DND-41 (cell line): ENCODE data around the gene BTBD10.
A peak's percentile ranks its signal among the peaks of the same experiment; 100 is the strongest.

Source experiments
- ATAC-seq: fragments of 200-7000 bp; cut with Tn5 transposase; 3 replicates; pipeline ENCODE4 v1.9.1; 2021; ENCODE audit warnings: low read depth; ENCODE audit not compliant: insufficient read depth
- DNase-seq: peaks from one replicate; pipeline ENCODE4 v3.0.0-alpha.2; 2020
- H2AFZ ChIP-seq: 2 replicates; pipeline ENCODE4 v1.6.0; 2012; ENCODE audit warnings: low read depth, low read length
- H3K27ac ChIP-seq: 2 replicates; pipeline ENCODE4 v1.5.1; 2012; ENCODE audit warnings: low read length, inconsistent platforms
- H3K27me3 ChIP-seq: fragments of 200-600 bp; sonication (generic); 2 replicates; pipeline ENCODE4 v1.6.0; 2012; ENCODE audit warnings: low read length, mild to moderate bottlenecking, inconsistent platforms; ENCODE audit not compliant: insufficient read depth, poor library complexity
- H3K36me3 ChIP-seq: 2 replicates; pipeline ENCODE4 v1.5.1; 2012; ENCODE audit warnings: low read length, inconsistent platforms; ENCODE audit not compliant: insufficient read depth
- H3K4me1 ChIP-seq: 2 replicates; pipeline ENCODE4 v1.5.1; 2012; ENCODE audit warnings: mild to moderate bottlenecking, low read length; ENCODE audit not compliant: insufficient read depth
- H3K4me2 ChIP-seq: 2 replicates; pipeline ENCODE4 v1.6.0; 2012; ENCODE audit warnings: mild to moderate bottlenecking, moderate library complexity, low read length, inconsistent platforms; ENCODE audit not compliant: insufficient read depth
- H3K4me3 ChIP-seq, 2 experiments: fragments of 200-600 bp in 1 of 2; shearing (Covaris generic) in 1 of 2; 2 replicates each; pipeline ENCODE4 v1.5.1; 2012 to 2016; ENCODE audit warnings: inconsistent platforms in 2 of 2, low read length in 2 of 2, mild to moderate bottlenecking in 2 of 2, low read depth in 1 of 2, moderate library complexity in 1 of 2
- H3K79me2 ChIP-seq: 2 replicates; pipeline ENCODE4 v1.6.0; 2012; ENCODE audit warnings: low read length, inconsistent platforms; ENCODE audit not compliant: insufficient read depth
- H3K9ac ChIP-seq: 2 replicates; pipeline ENCODE4 v1.6.0; 2012; ENCODE audit warnings: low read depth, mild to moderate bottlenecking, inconsistent platforms, low read length, moderate library complexity
- H3K9me3 ChIP-seq: 2 replicates; pipeline ENCODE4 v1.5.1; 2012; ENCODE audit warnings: low read length, moderate library complexity, mild to moderate bottlenecking, inconsistent platforms; ENCODE audit not compliant: insufficient read depth, severe bottlenecking
- H4K20me1 ChIP-seq: 2 replicates; pipeline ENCODE4 v1.6.0; 2012; ENCODE audit warnings: low read length; ENCODE audit not compliant: insufficient read depth
- CTCF ChIP-seq: IDR thresholded peaks from 2 replicates; pipeline ENCODE4 v1.5.1; 2012; ENCODE audit warnings: borderline replicate concordance, low read length, moderate library complexity, mild to moderate bottlenecking; ENCODE audit not compliant: poor library complexity, severe bottlenecking; ENCODE audit errors: extremely low read depth
- EZH2 ChIP-seq: IDR thresholded peaks from 3 replicates; pipeline ENCODE4 v1.6.1; 2012; ENCODE audit warnings: borderline replicate concordance, low read depth, mild to moderate bottlenecking, moderate library complexity, low read length, inconsistent platforms; ENCODE audit not compliant: severe bottlenecking

BTBD10 gene

GRCh38 chr11:13495929-13496328, 32.9 kb upstream of the BTBD10 start, which contains the start of gene PTH:
Gene PTH, minus strand, starts transcription at chr11:13495997. Its CDS starts 3,142 bp downstream, at chr11:13492855.
- Histone ChIP-seq H3K27ac (no peak within 1 kb of the TSS), H3K27me3 (peaks cover 17% of the 10 kb centered on the region), H4K20me1 (no peaks in the 10 kb centered on the region), H2AFZ (no peak within 1 kb of the TSS), H3K4me3 (no peak within 1 kb of the TSS), H3K79me2 (no peaks in the 10 kb centered on the region), H3K4me2 (no peak within 1 kb of the TSS), H3K9ac (no peak within 1 kb of the TSS), H3K9me3 (no peaks in the 10 kb centered on the region), H3K36me3 (no peaks in the 10 kb centered on the region), H3K4me1 (no peaks in the 10 kb centered on the region)
- TF ChIP-seq CTCF (no peak), EZH2 (no peak)
- DNase-seq (no peak), ATAC-seq (no peak)

- no peak overlapping the region for H3K4me3 ChIP-seq
- no peak overlapping the region for H3K9ac ChIP-seq
- ATAC-seq = no peak
- H3K27ac ChIP-seq = no peak overlapping the region
- no peaks in the 10 kb centered on the region for H3K36me3 ChIP-seq
- TF ChIP-seq EZH2 = no peak
- no peak for TF ChIP-seq CTCF
- DNase-seq = no peak
- no peaks in the 10 kb centered on the region for H4K20me1 ChIP-seq
- peaks cover 17% of the 10 kb centered on the region for H3K27me3 ChIP-seq
- no peaks in the 10 kb centered on the region for H3K4me1 ChIP-seq
- H2AFZ ChIP-seq = no peak overlapping the region
- no peaks in the 10 kb centered on the region for H3K79me2 ChIP-seq
- H3K9me3 ChIP-seq = no peaks in the 10 kb centered on the region
- H3K4me2 ChIP-seq = no peak overlapping the region
These were observed 31.0 kb upstream of the BTBD10 start for GRCh38 chr11:13494051-13494450.

- no peak for TF ChIP-seq EZH2
- peak; percentile 21 for TF ChIP-seq CTCF
- DNase-seq = no peak
- no peak overlapping the region for H3K4me2 ChIP-seq
- H4K20me1 ChIP-seq = no peaks in the 10 kb centered on the region
- no peaks in the 10 kb centered on the region for H3K36me3 ChIP-seq
- H3K79me2 ChIP-seq = no peaks in the 10 kb centered on the region
- H3K9me3 ChIP-seq = no peaks in the 10 kb centered on the region
- no peak overlapping the region for H2AFZ ChIP-seq
- no peak for ATAC-seq
- peaks cover 11% of the 10 kb centered on the region for H3K27me3 ChIP-seq
- H3K27ac ChIP-seq = no peak overlapping the region
- no peak overlapping the region for H3K4me3 ChIP-seq
- no peaks in the 10 kb centered on the region for H3K4me1 ChIP-seq
- H3K9ac ChIP-seq = no peak overlapping the region
These were observed 24.6 kb upstream of the BTBD10 start for GRCh38 chr11:13487661-13488030.
